SK-N-SH (cell line): ENCODE measurements around the gene PGP. TPM values are rescaled to one million over a fixed set of nuclear protein-coding genes. Genes with fewer than 3 reads are reported as not detected.
"Not testable (repeated sequence)": the region's sequence is repeated elsewhere in the genome, so short reads cannot be mapped to it uniquely, and the experiment has no call there.

Source experiments
- CTCF ChIA-PET: fragments of 300-600, 350-600 bp; formaldehyde crosslinking; extraction: SDS; loops from one replicate; lab custom pipeline; 2021; lab: Yijun Ruan, JAX
- POLR2A ChIA-PET: fragments of 350-600 bp; sonication (Branson Sonifier 250); formaldehyde crosslinking; extraction: SDS; loops from one replicate; lab custom pipeline; 2020; ENCODE audit warnings: antibody characterized with exemption, inconsistent platforms; lab: Yijun Ruan, JAX
- DNase-seq: peaks from one replicate; pipeline ENCODE4 v3.0.0; 2012
- H2AFZ ChIP-seq: fragments of 200-600 bp; sonication (generic); 2 replicates; pipeline ENCODE4 v1.8.1; 2016; ENCODE audit warnings: antibody characterized with exemption, mild to moderate bottlenecking, low read depth
- H3F3A ChIP-seq: fragments of 200-600 bp; sonication (generic); replicated peaks from 2 replicates; pipeline ENCODE3; 2016; ENCODE audit warnings: antibody characterized with exemption, mild to moderate bottlenecking; ENCODE audit not compliant: insufficient read depth
- H3K27ac ChIP-seq, 2 experiments: fragments of 200-500 bp in 1 of 2; fragments of 200-600 bp in 1 of 2; sonication (Bioruptor generic) in 1 of 2; sonication (generic), shearing (Covaris generic) in 1 of 2; 2 replicates each; pipeline versions ENCODE4 v1.5.1 to v1.6.1; 2014 to 2016; ENCODE audit warnings: low read depth in 2 of 2, inconsistent platforms in 1 of 2, low read length in 1 of 2, mild to moderate bottlenecking in 1 of 2, mixed read lengths in 1 of 2
- H3K27me3 ChIP-seq: fragments of 200-600 bp; sonication (generic), shearing (Covaris generic); 2 replicates; pipeline ENCODE4 v1.6.1; 2016; ENCODE audit warnings: mixed run types; ENCODE audit not compliant: insufficient read depth
- H3K36me3 ChIP-seq, 2 experiments: fragments of 200-500 bp in 1 of 2; fragments of 200-600 bp in 1 of 2; sonication (Bioruptor generic) in 1 of 2; sonication (generic) in 1 of 2; replicated peaks in 1 of 2; 2 replicates each; pipeline versions ENCODE3 to v1.5.1; 2014 to 2016; ENCODE audit warnings: low read length in 1 of 2, mild to moderate bottlenecking in 1 of 2; ENCODE audit not compliant: insufficient read depth in 2 of 2, control insufficient read depth in 1 of 2
- H3K4me1 ChIP-seq, 2 experiments: fragments of 200-500 bp in 1 of 2; fragments of 200-600 bp in 1 of 2; sonication (Bioruptor generic) in 1 of 2; sonication (generic), shearing (Covaris generic) in 1 of 2; 2 replicates each; pipeline versions ENCODE4 v1.5.1 to v1.6.1; 2014 to 2016; ENCODE audit warnings: low read depth in 1 of 2, low read length in 1 of 2, mixed run types in 1 of 2; ENCODE audit not compliant: insufficient read depth in 2 of 2, control insufficient read depth in 1 of 2
- H3K4me2 ChIP-seq: fragments of 200-600 bp; sonication (generic), shearing (Covaris generic); 2 replicates; pipeline ENCODE4 v1.6.1; 2017; ENCODE audit warnings: mixed run types
- H3K4me3 ChIP-seq, 2 experiments: fragments of 200-500 bp in 1 of 2; fragments of 200-600 bp in 1 of 2; sonication (Bioruptor generic) in 1 of 2; sonication (generic), shearing (Covaris generic) in 1 of 2; 2 replicates each; pipeline versions ENCODE4 v1.5.1 to v1.8.1; 2014 to 2016; ENCODE audit warnings: low read depth in 2 of 2, inconsistent platforms in 1 of 2, low read length in 1 of 2, mild to moderate bottlenecking in 1 of 2, mixed read lengths in 1 of 2, moderate library complexity in 1 of 2
- H3K79me2 ChIP-seq: fragments of 200-600 bp; sonication (generic); 2 replicates; pipeline ENCODE4 v1.8.1; 2017; ENCODE audit warnings: mild to moderate bottlenecking; ENCODE audit not compliant: insufficient read depth
- H3K9ac ChIP-seq: fragments of 200-600 bp; sonication (generic); 2 replicates; pipeline ENCODE4 v1.6.1; 2017; ENCODE audit warnings: mixed run types
- H3K9me2 ChIP-seq: fragments of 200-600 bp; sonication (generic); 2 replicates; pipeline ENCODE4 v1.6.1; 2017; ENCODE audit warnings: mixed run types
- H3K9me3 ChIP-seq: fragments of 200-600 bp; sonication (generic); 2 replicates; pipeline ENCODE4 v1.6.1; 2017; ENCODE audit warnings: mixed run types, mild to moderate bottlenecking, moderate library complexity
- H4K20me1 ChIP-seq: fragments of 200-600 bp; sonication (generic); 2 replicates; pipeline ENCODE4 v1.6.1; 2017; ENCODE audit warnings: mild to moderate bottlenecking, mixed run types; ENCODE audit not compliant: insufficient read depth
- CHD2 ChIP-seq: fragments of 150-350 bp; IDR thresholded peaks from 2 replicates; pipeline ENCODE4 v1.6.1; 2018; ENCODE audit warnings: low read length; ENCODE audit not compliant: partially characterized antibody
- EP300 ChIP-seq, 2 experiments: IDR thresholded peaks; 2 replicates each; pipeline versions ENCODE4 v1.4.0 to v1.6.1; 2012; ENCODE audit warnings: borderline replicate concordance in 1 of 2, low read depth in 1 of 2, low read length in 1 of 2
- EZH2phosphoT487 ChIP-seq: fragments of 200-600 bp; sonication (generic); IDR thresholded peaks from 2 replicates; pipeline ENCODE4 v1.6.1; 2017; ENCODE audit warnings: low read depth, mixed run types, mild to moderate bottlenecking, antibody characterized with exemption, moderate library complexity, borderline replicate concordance
- FOSL2 ChIP-seq: IDR thresholded peaks from 2 replicates; pipeline ENCODE4 v1.4.0; 2012; ENCODE audit warnings: low read depth, mild to moderate bottlenecking, moderate library complexity, borderline replicate concordance
- FOXJ3 ChIP-seq: sonication (generic); formaldehyde crosslinking; IDR thresholded peaks from 2 replicates; pipeline ENCODE4 v1.5.1; 2020; ENCODE audit warnings: mild to moderate bottlenecking, missing genetic modification reagents
- JUND ChIP-seq: IDR thresholded peaks from 2 replicates; pipeline ENCODE4 v1.4.0; 2012
- MAX ChIP-seq: IDR thresholded peaks from 2 replicates; pipeline ENCODE4 v1.4.0; 2012; ENCODE audit warnings: low read depth
- MXI1 ChIP-seq: IDR thresholded peaks from 2 replicates; pipeline ENCODE4 v1.6.1; 2012; ENCODE audit warnings: mild to moderate bottlenecking, low read depth, low read length, improper control_type of control experiment
- NFIC ChIP-seq: IDR thresholded peaks from 2 replicates; pipeline ENCODE4 v1.4.0; 2012; ENCODE audit warnings: borderline replicate concordance
- NRF1 ChIP-seq: IDR thresholded peaks from 2 replicates; pipeline ENCODE4 v1.6.1; 2012; ENCODE audit warnings: low read depth, mild to moderate bottlenecking, low read length
- RAD21 ChIP-seq: IDR thresholded peaks from 2 replicates; pipeline ENCODE4 v1.6.1; 2012; ENCODE audit warnings: mild to moderate bottlenecking, low read length
- RCOR1 ChIP-seq: fragments of 150-350 bp; IDR thresholded peaks from 2 replicates; pipeline ENCODE4 v1.6.1; 2017; ENCODE audit warnings: antibody characterized with exemption, low read length
- RXRA ChIP-seq: IDR thresholded peaks from 2 replicates; pipeline ENCODE4 v1.4.0; 2012; ENCODE audit warnings: low read depth, mild to moderate bottlenecking, borderline replicate concordance
- TAF1 ChIP-seq: IDR thresholded peaks from 2 replicates; pipeline ENCODE4 v1.6.1; 2012; ENCODE audit warnings: low read depth, mild to moderate bottlenecking, low read length, moderate library complexity, borderline replicate concordance
- TEAD4 ChIP-seq: IDR thresholded peaks from 2 replicates; pipeline ENCODE4 v1.4.0; 2012; ENCODE audit warnings: mild to moderate bottlenecking, borderline replicate concordance; ENCODE audit not compliant: insufficient read depth
- USF1 ChIP-seq: IDR thresholded peaks from 2 replicates; pipeline ENCODE4 v1.4.0; 2012; ENCODE audit warnings: low read depth, borderline replicate concordance
- YY1 ChIP-seq: IDR thresholded peaks from 2 replicates; pipeline ENCODE4 v1.4.0; 2012; ENCODE audit warnings: low read depth, mild to moderate bottlenecking
- WGBS: methylation state at CpG from one replicate; pipeline ENCODE4 v1.1.6; 2017; ENCODE audit warnings: low lambda C conversion rate; 5-methylcytosine and 5-hydroxymethylcytosine counted together
- polyA plus RNA-seq, 3 experiments: library from polyadenylated mRNA; depleted of rRNA; stranded (reverse); fragments of >200 nt; gene quantifications; 2 replicates each; pipeline ENCODE4 v1.2.3, GENCODE V29; 2012
- TF ChIP-seq, protein P1 (sequence below): fragments of 200-600 bp; sonication (generic); IDR thresholded peaks from 2 replicates; pipeline ENCODE4 v1.6.1; 2017; ENCODE audit warnings: antibody characterized with exemption, mild to moderate bottlenecking, moderate library complexity

Gene PGP
- 10.3 and 10.8 TPM in 2 replicates for polyA plus RNA-seq (2012; rRNA removed)
- polyA plus RNA-seq (2012; cell fraction: cytosol; rRNA removed) = 5.1 and 7.0 TPM in 2 replicates
- polyA plus RNA-seq (2012; cell fraction: nucleus; rRNA removed) = 33.0 and 37.2 TPM in 2 replicates

GRCh38 chr16:2214719-2214968 is at the start of gene PGP:
Gene PGP, minus strand, starts transcription at chr16:2214840. Its CDS starts 63 bp downstream, at chr16:2214777.
- peaks cover 11 to 22% of the 10 kb centered on the region in 2 experiments; a peak in 2 of 4 replicates for H3K4me1 ChIP-seq
- H3K27ac ChIP-seq = peak within 1 kb of the TSS; percentile 85 to 97
- peaks cover 4% of the 10 kb centered on the region for H3F3A ChIP-seq
- H2AFZ ChIP-seq = peak within 1 kb of the TSS; percentile 91
- WGBS = 0% methylated on average over 9 of the region's 48 CpGs
- POLR2A ChIA-PET = interaction anchor here (0.5 to 1.6 kb wide), 4 partner anchors 8 to 318 kb away, joined by 3 to 5 read pairs (median 4); partner anchors contain the start of gene TRAF7
- peak within 1 kb of the TSS; percentile 75 to 85 for H3K4me3 ChIP-seq
- TF ChIP-seq CHD2 (peak; percentile 77), FOXJ3 (no peak)
- H3K4me2 ChIP-seq = peak within 1 kb of the TSS; percentile 94
- peaks cover 19% of the 10 kb centered on the region for H3K79me2 ChIP-seq
- H3K27me3 ChIP-seq = no peaks in the 10 kb centered on the region
- CTCF ChIA-PET = interaction anchor here (1.2 to 1.5 kb wide), 2 partner anchors 20 to 216 kb away, joined by 3 read pairs; no protein-coding TSS in a partner anchor
- H3K36me3 ChIP-seq = peaks cover 0 to 10% of the 10 kb centered on the region in 2 experiments
- H3K9me3 ChIP-seq = no peaks in the 10 kb centered on the region
- H3K9me2 ChIP-seq = no peaks in the 10 kb centered on the region
- peak within 1 kb of the TSS; percentile 81 for H3K9ac ChIP-seq
- DNase-seq = no peak
- H4K20me1 ChIP-seq = peaks cover 11% of the 10 kb centered on the region; the same call in 1 of the 2 replicates

- not testable (repeated sequence) for H3K9me2 ChIP-seq, H3K27me3 ChIP-seq, DNase-seq, H2AFZ ChIP-seq, H3K4me2 ChIP-seq, H3K9me3 ChIP-seq, H3K9ac ChIP-seq, H3K4me1 ChIP-seq, H3K27ac ChIP-seq, H3K4me3 ChIP-seq
- peaks cover 17% of the 10 kb centered on the region for H3F3A ChIP-seq
- peaks cover 98% of the 10 kb centered on the region for H3K79me2 ChIP-seq
- ChIA-PET CTCF (interaction anchor here (0.8 to 2.3 kb wide), 2 partner anchors 11 to 12 kb away, joined by 3 to 9 read pairs; partner anchors contain the start of gene ECI1), POLR2A (interaction anchor here (1.2 to 1.4 kb wide), 2 partner anchors 11 to 12 kb away, joined by 4 to 8 read pairs; partner anchors contain the start of gene ECI1)
- WGBS = 91% methylated on average over 11 of the region's 14 CpGs
- peaks cover 79% of the 10 kb centered on the region for H4K20me1 ChIP-seq
- peaks cover 66 to 77% of the 10 kb centered on the region in 2 experiments for H3K36me3 ChIP-seq
These were observed 48.4 kb upstream of the PGP start for GRCh38 chr16:2263026-2263425.

DNA sequence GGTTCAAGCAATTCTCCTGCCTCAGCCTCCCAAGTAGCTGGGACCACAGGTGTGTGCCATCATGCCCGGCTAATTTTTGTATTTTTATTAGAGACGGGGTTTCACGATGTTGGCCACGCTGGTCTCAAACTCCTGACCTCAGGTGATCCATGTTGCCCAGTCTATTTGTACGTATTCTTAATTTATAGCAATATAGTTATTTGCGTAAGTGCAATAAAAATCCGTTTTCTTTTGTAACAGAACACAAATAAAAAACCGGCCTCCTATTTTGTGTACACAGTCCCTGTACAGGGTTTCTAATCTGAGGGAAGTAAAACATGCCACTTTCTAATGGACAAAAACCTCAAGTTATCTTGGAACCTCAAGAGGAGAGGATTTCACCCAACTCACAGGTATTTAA is 45.6 kb upstream of the PGP start:
- no peak overlapping the region for H2AFZ ChIP-seq
- no peaks in the 10 kb centered on the region; a peak in 1 of 4 replicates for H3K4me1 ChIP-seq
- CTCF ChIA-PET = no interaction called here
- DNase-seq = no peak
- H3K4me3 ChIP-seq = no peak overlapping the region
- H3K27me3 ChIP-seq = no peaks in the 10 kb centered on the region
- WGBS = 91% methylated on average over 8 of the region's 8 CpGs
- POLR2A ChIA-PET = no interaction called here
- H3F3A ChIP-seq = peaks cover 24% of the 10 kb centered on the region
- H3K9ac ChIP-seq = no peak overlapping the region
- peaks cover 91% of the 10 kb centered on the region for H3K79me2 ChIP-seq
- H3K36me3 ChIP-seq = peaks cover 80 to 92% of the 10 kb centered on the region in 2 experiments
- H3K9me3 ChIP-seq = no peaks in the 10 kb centered on the region
- no peak overlapping the region for H3K4me2 ChIP-seq
- H3K27ac ChIP-seq = no peak overlapping the region
- peaks cover 71% of the 10 kb centered on the region for H4K20me1 ChIP-seq
- no peaks in the 10 kb centered on the region for H3K9me2 ChIP-seq
- TF ChIP-seq TEAD4 (no peak), MAX (no peak), TAF1 (no peak), RAD21 (no peak), RXRA (no peak), NFIC (no peak), EZH2phosphoT487 (no peak), USF1 (no peak), EP300 (IDR thresholded peaks at IDR 0.05; ENCODE audit: borderline replicate concordance in 1 of 2, low read depth in 1 of 2, low read length in 1 of 2) (no peak), MXI1 (no peak), RCOR1 (no peak), FOSL2 (no peak), JUND (no peak), YY1 (no peak), NRF1 (no peak)
- TF ChIP-seq, protein P1, sequence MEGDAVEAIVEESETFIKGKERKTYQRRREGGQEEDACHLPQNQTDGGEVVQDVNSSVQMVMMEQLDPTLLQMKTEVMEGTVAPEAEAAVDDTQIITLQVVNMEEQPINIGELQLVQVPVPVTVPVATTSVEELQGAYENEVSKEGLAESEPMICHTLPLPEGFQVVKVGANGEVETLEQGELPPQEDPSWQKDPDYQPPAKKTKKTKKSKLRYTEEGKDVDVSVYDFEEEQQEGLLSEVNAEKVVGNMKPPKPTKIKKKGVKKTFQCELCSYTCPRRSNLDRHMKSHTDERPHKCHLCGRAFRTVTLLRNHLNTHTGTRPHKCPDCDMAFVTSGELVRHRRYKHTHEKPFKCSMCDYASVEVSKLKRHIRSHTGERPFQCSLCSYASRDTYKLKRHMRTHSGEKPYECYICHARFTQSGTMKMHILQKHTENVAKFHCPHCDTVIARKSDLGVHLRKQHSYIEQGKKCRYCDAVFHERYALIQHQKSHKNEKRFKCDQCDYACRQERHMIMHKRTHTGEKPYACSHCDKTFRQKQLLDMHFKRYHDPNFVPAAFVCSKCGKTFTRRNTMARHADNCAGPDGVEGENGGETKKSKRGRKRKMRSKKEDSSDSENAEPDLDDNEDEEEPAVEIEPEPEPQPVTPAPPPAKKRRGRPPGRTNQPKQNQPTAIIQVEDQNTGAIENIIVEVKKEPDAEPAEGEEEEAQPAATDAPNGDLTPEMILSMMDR = no peak
